Panc1 (cell line): ENCODE data around the gene SORCS1. TPM values are rescaled to one million over a fixed set of nuclear protein-coding genes. Genes with fewer than 3 reads are reported as not detected.

ENCODE experiments used
- ATAC-seq: fragments of 200-7000 bp; cut with Tn5 transposase; 2 replicates; pipeline ENCODE4 v1.9.1; 2020; ENCODE audit warnings: mild to moderate bottlenecking, moderate library complexity
- BruUV-seq: library from RNA; stranded (reverse); fragments of 400-500 nt; replicated peaks from 2 replicates; lab custom pipeline; 2021; lab: Mats Ljungman, UMichigan
- CTCF ChIA-PET: fragments of 300-600 bp; sonication (Branson Sonifier 250); formaldehyde crosslinking; loops from one replicate; lab custom pipeline; 2022; ENCODE audit warnings: antibody characterized with exemption; lab: Charles Lee
- POLR2A ChIA-PET: fragments of 300-600 bp; sonication (Branson Sonifier 250); formaldehyde crosslinking; loops from one replicate; lab custom pipeline; 2022; ENCODE audit warnings: antibody characterized with exemption; lab: Charles Lee
- DNase-seq: peaks from one replicate; pipeline ENCODE4 v3.0.0-alpha.2; 2010; ENCODE audit warnings: low read depth, low spot score
- H3K27ac ChIP-seq: 2 replicates; pipeline ENCODE4 v1.5.1; 2011; ENCODE audit warnings: mild to moderate bottlenecking, low read length, inconsistent platforms
- H3K27me3 ChIP-seq: fragments of 200-500 bp; sonication (Bioruptor generic); 2 replicates; pipeline ENCODE4 v1.6.0; 2014; ENCODE audit warnings: low read length, inconsistent platforms; ENCODE audit not compliant: control insufficient read depth, insufficient read depth
- H3K36me3 ChIP-seq: fragments of 200-500 bp; sonication (Bioruptor generic); 2 replicates; pipeline ENCODE4 v1.5.1; 2014; ENCODE audit warnings: inconsistent platforms, mild to moderate bottlenecking, low read length, moderate library complexity; ENCODE audit not compliant: control insufficient read depth, insufficient read depth
- H3K4me1 ChIP-seq: 2 replicates; pipeline ENCODE4 v1.5.1; 2011; ENCODE audit warnings: inconsistent platforms, mild to moderate bottlenecking, low read length, moderate library complexity; ENCODE audit not compliant: control insufficient read depth, insufficient read depth
- H3K4me3 ChIP-seq, 2 experiments: 2 replicates each; pipeline ENCODE4 v1.5.1; 2011 to 2012; ENCODE audit warnings: low read depth in 2 of 2, low read length in 2 of 2, mild to moderate bottlenecking in 2 of 2, inconsistent platforms in 1 of 2, moderate library complexity in 1 of 2
- H3K9me3 ChIP-seq: fragments of 200-500 bp; sonication (Bioruptor generic); 2 replicates; pipeline ENCODE4 v1.5.1; 2014; ENCODE audit warnings: low read depth, mild to moderate bottlenecking, inconsistent platforms, low read length, moderate library complexity; ENCODE audit not compliant: control insufficient read depth, insufficient read depth
- POLR2AphosphoS5 ChIP-seq: IDR thresholded peaks from 2 replicates; pipeline ENCODE4 v1.6.1; 2012; ENCODE audit warnings: mild to moderate bottlenecking, low read depth, low read length, moderate library complexity
- SIN3A ChIP-seq: IDR thresholded peaks from 2 replicates; pipeline ENCODE4 v1.6.1; 2012; ENCODE audit warnings: low read depth, mild to moderate bottlenecking, low read length, moderate library complexity, borderline replicate concordance; ENCODE audit not compliant: insufficient read depth
- TCF7L2 ChIP-seq: IDR thresholded peaks from 2 replicates; pipeline ENCODE4 v1.6.1; 2011; ENCODE audit warnings: mild to moderate bottlenecking, low read depth, low read length, inconsistent platforms
- in situ Hi-C: cut with HindIII; loops from 2 replicates; pipeline ENCODE4 v1.10.0; 2016; ENCODE audit warnings: low sequenced_read_pairs, low pct_unique_long_range_greater_than_20kb
- intact Hi-C: fragments of 100-400 bp; cut with micrococcal nuclease; formaldehyde crosslinking; loops from one replicate; pipeline ENCODE4 v1.10.0; 2022; ENCODE audit not compliant: unreplicated experiment
- total RNA-seq: library from RNA; stranded (reverse); gene quantifications from one replicate; pipeline ENCODE4 v1.2.1, GENCODE V29; 2021; ENCODE audit not compliant: unreplicated experiment
- TF ChIP-seq, protein P1 (sequence below): fragments of 450-650 bp; IDR thresholded peaks from 2 replicates; pipeline ENCODE4 v1.5.1; 2017; ENCODE audit warnings: mild to moderate bottlenecking
- TF ChIP-seq, protein P2 (sequence below), 2 experiments: IDR thresholded peaks; 2 replicates each; pipeline ENCODE4 v1.6.1; 2011 to 2012; ENCODE audit warnings: low read depth in 2 of 2, control low read depth in 1 of 2, low read length in 1 of 2, mild to moderate bottlenecking in 1 of 2, moderate library complexity in 1 of 2; ENCODE audit not compliant: insufficient read depth in 1 of 2

SORCS1 gene
- total RNA-seq, 1 experiment from 2014 or later = not detected

DNA sequence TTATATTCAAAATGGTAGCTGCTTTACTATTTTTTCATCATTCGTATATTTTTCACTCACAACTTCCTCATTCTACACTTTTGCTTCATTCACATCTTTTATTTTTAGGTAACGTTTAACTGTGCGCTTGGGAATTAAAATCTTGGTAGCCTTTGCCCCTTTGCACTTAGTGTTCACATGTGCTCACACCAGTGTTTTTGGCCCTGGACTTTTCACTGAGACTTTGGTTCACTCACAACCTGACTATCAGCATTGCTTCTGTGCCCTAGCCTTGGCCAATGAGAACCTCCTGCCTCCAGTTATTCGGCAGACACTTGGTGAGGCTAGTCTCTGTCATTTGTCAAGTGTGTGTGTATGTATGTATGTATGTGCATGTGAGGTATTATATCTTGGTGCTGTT lies 596.9 kb downstream of the SORCS1 start:
- H3K4me1 ChIP-seq = no peaks in the 10 kb centered on the region
- BruUV-seq = no TSS peak
- H3K4me3 ChIP-seq = no peak overlapping the region
- H3K27me3 ChIP-seq = no peaks in the 10 kb centered on the region
- H3K27ac ChIP-seq = no peak overlapping the region
- ATAC-seq = no peak
- intact Hi-C loops = no loop called here
- in situ Hi-C loops = no loop called here
- no peaks in the 10 kb centered on the region for H3K36me3 ChIP-seq
- H3K9me3 ChIP-seq = no peaks in the 10 kb centered on the region
- CTCF ChIA-PET = no interaction called here
- POLR2A ChIA-PET = no interaction called here
- DNase-seq = no peak
- TF ChIP-seq, protein P1, sequence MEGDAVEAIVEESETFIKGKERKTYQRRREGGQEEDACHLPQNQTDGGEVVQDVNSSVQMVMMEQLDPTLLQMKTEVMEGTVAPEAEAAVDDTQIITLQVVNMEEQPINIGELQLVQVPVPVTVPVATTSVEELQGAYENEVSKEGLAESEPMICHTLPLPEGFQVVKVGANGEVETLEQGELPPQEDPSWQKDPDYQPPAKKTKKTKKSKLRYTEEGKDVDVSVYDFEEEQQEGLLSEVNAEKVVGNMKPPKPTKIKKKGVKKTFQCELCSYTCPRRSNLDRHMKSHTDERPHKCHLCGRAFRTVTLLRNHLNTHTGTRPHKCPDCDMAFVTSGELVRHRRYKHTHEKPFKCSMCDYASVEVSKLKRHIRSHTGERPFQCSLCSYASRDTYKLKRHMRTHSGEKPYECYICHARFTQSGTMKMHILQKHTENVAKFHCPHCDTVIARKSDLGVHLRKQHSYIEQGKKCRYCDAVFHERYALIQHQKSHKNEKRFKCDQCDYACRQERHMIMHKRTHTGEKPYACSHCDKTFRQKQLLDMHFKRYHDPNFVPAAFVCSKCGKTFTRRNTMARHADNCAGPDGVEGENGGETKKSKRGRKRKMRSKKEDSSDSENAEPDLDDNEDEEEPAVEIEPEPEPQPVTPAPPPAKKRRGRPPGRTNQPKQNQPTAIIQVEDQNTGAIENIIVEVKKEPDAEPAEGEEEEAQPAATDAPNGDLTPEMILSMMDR = no peak
- no peak for TF ChIP-seq SIN3A
- no peak for TF ChIP-seq TCF7L2
- TF ChIP-seq, protein P2, sequence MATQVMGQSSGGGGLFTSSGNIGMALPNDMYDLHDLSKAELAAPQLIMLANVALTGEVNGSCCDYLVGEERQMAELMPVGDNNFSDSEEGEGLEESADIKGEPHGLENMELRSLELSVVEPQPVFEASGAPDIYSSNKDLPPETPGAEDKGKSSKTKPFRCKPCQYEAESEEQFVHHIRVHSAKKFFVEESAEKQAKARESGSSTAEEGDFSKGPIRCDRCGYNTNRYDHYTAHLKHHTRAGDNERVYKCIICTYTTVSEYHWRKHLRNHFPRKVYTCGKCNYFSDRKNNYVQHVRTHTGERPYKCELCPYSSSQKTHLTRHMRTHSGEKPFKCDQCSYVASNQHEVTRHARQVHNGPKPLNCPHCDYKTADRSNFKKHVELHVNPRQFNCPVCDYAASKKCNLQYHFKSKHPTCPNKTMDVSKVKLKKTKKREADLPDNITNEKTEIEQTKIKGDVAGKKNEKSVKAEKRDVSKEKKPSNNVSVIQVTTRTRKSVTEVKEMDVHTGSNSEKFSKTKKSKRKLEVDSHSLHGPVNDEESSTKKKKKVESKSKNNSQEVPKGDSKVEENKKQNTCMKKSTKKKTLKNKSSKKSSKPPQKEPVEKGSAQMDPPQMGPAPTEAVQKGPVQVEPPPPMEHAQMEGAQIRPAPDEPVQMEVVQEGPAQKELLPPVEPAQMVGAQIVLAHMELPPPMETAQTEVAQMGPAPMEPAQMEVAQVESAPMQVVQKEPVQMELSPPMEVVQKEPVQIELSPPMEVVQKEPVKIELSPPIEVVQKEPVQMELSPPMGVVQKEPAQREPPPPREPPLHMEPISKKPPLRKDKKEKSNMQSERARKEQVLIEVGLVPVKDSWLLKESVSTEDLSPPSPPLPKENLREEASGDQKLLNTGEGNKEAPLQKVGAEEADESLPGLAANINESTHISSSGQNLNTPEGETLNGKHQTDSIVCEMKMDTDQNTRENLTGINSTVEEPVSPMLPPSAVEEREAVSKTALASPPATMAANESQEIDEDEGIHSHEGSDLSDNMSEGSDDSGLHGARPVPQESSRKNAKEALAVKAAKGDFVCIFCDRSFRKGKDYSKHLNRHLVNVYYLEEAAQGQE (IDR thresholded peaks at IDR 0.05; ENCODE audit: insufficient read depth in 1 of 2, low read depth in 2 of 2, low read length in 1 of 2) = no peak
- no peak for TF ChIP-seq POLR2AphosphoS5

DNA sequence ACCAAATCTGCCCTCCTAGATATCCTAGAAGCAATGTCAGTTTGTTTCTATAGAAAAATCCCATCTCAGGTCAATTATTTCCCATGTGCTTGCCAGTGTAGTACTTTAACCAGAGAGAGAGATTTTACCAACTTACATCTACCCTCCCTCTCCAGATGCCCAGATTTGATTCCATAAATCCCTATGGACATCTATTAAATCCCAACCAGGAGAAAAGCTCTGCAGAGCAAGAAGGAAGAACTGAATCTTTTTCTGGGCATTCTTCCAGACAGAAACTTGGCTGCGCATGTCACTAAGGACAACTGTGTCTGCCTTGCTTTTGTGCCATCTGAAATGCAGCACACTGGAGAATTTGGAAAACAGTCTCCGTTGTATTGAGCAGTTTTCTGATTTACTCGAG lies 597.6 kb downstream of the SORCS1 start:
- CTCF ChIA-PET = no interaction called here
- Histone ChIP-seq H3K36me3 (no peaks in the 10 kb centered on the region), H3K9me3 (no peaks in the 10 kb centered on the region), H3K27ac (no peak overlapping the region), H3K27me3 (no peaks in the 10 kb centered on the region), H3K4me3 (no peak overlapping the region), H3K4me1 (no peaks in the 10 kb centered on the region)
- DNase-seq (no peak), ATAC-seq (no peak)
- in situ Hi-C loops = no loop called here
- intact Hi-C loops = no loop called here
- BruUV-seq = no TSS peak
- TF ChIP-seq SIN3A (no peak), TCF7L2 (no peak)
- POLR2A ChIA-PET = no interaction called here

DNA sequence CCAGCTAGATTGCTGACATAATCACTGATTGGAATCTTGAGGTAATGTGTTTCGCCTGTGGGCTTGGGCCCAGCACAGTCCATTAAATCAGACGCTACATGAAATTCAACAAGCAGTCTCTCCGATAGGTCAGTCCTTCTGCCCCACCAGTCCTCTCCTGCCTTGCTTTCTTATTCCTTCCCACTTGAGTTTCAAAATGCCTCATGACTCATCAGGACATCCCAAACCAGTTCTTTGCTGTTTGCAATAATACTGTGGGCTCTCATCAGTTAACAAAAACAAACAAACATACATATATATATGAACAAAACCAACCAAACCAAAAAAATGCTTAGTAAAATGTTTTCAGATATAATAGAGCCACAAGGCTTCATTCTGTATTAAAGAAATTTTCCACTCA lies 599.0 kb downstream of the SORCS1 start:
- H3K36me3 ChIP-seq = no peaks in the 10 kb centered on the region
- CTCF ChIA-PET = no interaction called here
- in situ Hi-C loops = no loop called here

More for the DNA sequence above, 599.0 kb downstream of the SORCS1 start:
- intact Hi-C loops = no loop called here
- Histone ChIP-seq H3K4me3 (no peak overlapping the region), H3K27ac (no peak overlapping the region), H3K4me1 (no peaks in the 10 kb centered on the region), H3K9me3 (no peaks in the 10 kb centered on the region), H3K27me3 (no peaks in the 10 kb centered on the region)
- ATAC-seq = no peak
- TF ChIP-seq TCF7L2 = no peak
- no peak for TF ChIP-seq SIN3A
- TF ChIP-seq, protein P2 (IDR thresholded peaks at IDR 0.05; ENCODE audit: insufficient read depth in 1 of 2, low read depth in 2 of 2, low read length in 1 of 2) = no peak
- TF ChIP-seq, protein P1 = no peak
- TF ChIP-seq POLR2AphosphoS5 = no peak
- no TSS peak for BruUV-seq
- no peak for DNase-seq
- POLR2A ChIA-PET = no interaction called here
